OCI-LY1 (cell line): ENCODE measurements around the gene LCORL.

Experiments
- H2AFZ ChIP-seq: fragments of 200-600 bp; sonication (generic), shearing (Covaris generic); 2 replicates; pipeline ENCODE4 v1.6.0; 2014; ENCODE audit warnings: antibody characterized with exemption, mild to moderate bottlenecking, low read length
- H3F3A ChIP-seq: fragments of 200-600 bp; sonication (generic), shearing (Covaris generic); 2 replicates; pipeline ENCODE4 v1.6.0; 2014; ENCODE audit warnings: mild to moderate bottlenecking, antibody characterized with exemption, low read length, moderate library complexity; ENCODE audit not compliant: insufficient read depth
- H3K27ac ChIP-seq: fragments of 200-600 bp; sonication (generic); 2 replicates; pipeline ENCODE4 v1.5.1; 2014; ENCODE audit warnings: low read length, mixed run types, mild to moderate bottlenecking, low read depth; ENCODE audit not compliant: poor library complexity, severe bottlenecking
- H3K27me3 ChIP-seq: fragments of 200-600 bp; sonication (generic); 2 replicates; pipeline ENCODE4 v1.6.0; 2014; ENCODE audit warnings: antibody characterized with exemption, mild to moderate bottlenecking, low read length, moderate library complexity; ENCODE audit not compliant: insufficient read depth
- H3K36me3 ChIP-seq: fragments of 200-600 bp; sonication (generic); 2 replicates; pipeline ENCODE4 v1.6.1; 2014; ENCODE audit warnings: mild to moderate bottlenecking, antibody characterized with exemption, low read length, moderate library complexity, mixed read lengths; ENCODE audit not compliant: insufficient read depth
- H3K4me1 ChIP-seq: fragments of 200-600 bp; sonication (generic); 2 replicates; pipeline ENCODE4 v1.5.1; 2014; ENCODE audit warnings: mild to moderate bottlenecking, low read length, moderate library complexity; ENCODE audit not compliant: insufficient read depth, severe bottlenecking
- H3K4me2 ChIP-seq: fragments of 200-600 bp; sonication (generic), shearing (Covaris generic); 2 replicates; pipeline ENCODE4 v1.6.1; 2014; ENCODE audit warnings: low read length
- H3K4me3 ChIP-seq: fragments of 200-600 bp; sonication (generic); 2 replicates; pipeline ENCODE4 v1.5.1; 2014; ENCODE audit warnings: low read length, low read depth, mild to moderate bottlenecking, mixed read lengths; ENCODE audit not compliant: poor library complexity, severe bottlenecking
- H3K79me2 ChIP-seq: fragments of 200-600 bp; shearing (Covaris generic); 2 replicates; pipeline ENCODE4 v1.6.1; 2016; ENCODE audit warnings: mixed run types, low read length, mixed read lengths; ENCODE audit not compliant: insufficient read depth
- H3K9ac ChIP-seq: fragments of 200-600 bp; sonication (generic), shearing (Covaris generic); 2 replicates; pipeline ENCODE4 v1.6.1; 2014; ENCODE audit warnings: mild to moderate bottlenecking, low read length, mixed read lengths
- H3K9me2 ChIP-seq: fragments of 200-600 bp; sonication (generic), shearing (Covaris generic); 2 replicates; pipeline ENCODE4 v1.6.1; 2014; ENCODE audit warnings: low read depth, mild to moderate bottlenecking, low read length, mixed read lengths
- H3K9me3 ChIP-seq: fragments of 200-600 bp; shearing (Covaris generic); 2 replicates; pipeline ENCODE4 v1.6.1; 2014; ENCODE audit warnings: low read length, mixed read lengths
- H4K20me1 ChIP-seq: fragments of 200-600 bp; sonication (generic), shearing (Covaris generic); 2 replicates; pipeline ENCODE4 v1.6.0; 2016; ENCODE audit warnings: mild to moderate bottlenecking, low read length; ENCODE audit not compliant: insufficient read depth
- EZH2 ChIP-seq: fragments of 200-600 bp; sonication (generic), shearing (Covaris generic); IDR thresholded peaks from 2 replicates; pipeline ENCODE4 v1.8.0; 2017; ENCODE audit warnings: borderline replicate concordance, mixed run types, mild to moderate bottlenecking, antibody characterized with exemption, low read length, moderate library complexity, mixed read lengths
- TF ChIP-seq, protein P1 (sequence below): fragments of 200-600 bp; sonication (generic), shearing (Covaris generic); IDR thresholded peaks from 2 replicates; pipeline ENCODE4 v1.5.1; 2017; ENCODE audit warnings: mild to moderate bottlenecking, antibody characterized with exemption, low read length, moderate library complexity, mixed read lengths

LCORL gene

DNA sequence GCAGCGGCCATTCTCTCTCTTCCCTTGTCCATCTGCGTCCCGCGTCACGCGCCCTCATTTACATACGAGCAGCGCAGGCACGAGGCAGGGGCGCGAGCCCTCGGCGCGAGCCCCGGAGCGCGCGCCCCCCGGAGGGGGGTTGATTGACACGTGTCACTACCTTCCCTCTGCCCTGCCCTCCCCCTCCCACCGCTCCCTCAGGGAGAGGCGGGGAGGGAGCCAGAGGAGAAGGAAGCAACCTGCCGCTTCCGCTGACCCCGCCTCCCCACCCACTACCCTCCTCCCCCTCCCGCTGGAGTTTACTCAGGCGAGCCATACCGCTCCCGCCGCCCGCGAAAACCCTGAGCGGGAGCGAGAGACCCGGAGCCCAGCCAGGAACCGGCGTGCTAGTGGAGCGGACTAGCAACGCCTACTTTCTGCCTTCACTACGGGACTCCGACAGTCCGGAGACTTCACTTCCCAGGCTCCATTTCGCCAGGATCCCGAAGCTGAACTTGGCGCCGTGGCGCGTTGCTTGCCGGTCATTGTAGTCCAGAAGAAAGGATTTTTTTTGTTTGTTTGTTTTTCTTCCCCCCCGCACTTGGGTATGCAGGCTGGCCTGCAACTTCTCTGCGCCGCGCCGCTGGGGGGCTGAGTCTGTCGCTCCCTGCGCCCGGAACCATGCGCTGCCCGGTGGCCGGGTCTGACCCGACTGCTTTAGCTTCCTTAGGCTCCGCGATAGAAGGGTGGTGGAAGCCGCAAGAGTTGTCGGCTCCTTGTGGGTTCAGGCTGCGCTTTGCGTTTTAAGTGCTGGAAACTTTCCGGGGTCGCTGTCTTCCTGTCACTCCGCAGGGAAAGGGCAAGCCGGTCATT lies at the start of gene LCORL:
TSS of gene LCORL (minus strand) at position 36 of the 852 bp plus-strand sequence. CDS start at position 32, 4 bp downstream.
- Histone ChIP-seq H3K27ac (peak within 1 kb of the TSS; percentile 23), H2AFZ (peak within 1 kb of the TSS; percentile 23; the same call in 1 of the 2 replicates), H3K4me3 (peak within 1 kb of the TSS; percentile 91), H3K4me2 (peak within 1 kb of the TSS; percentile 90), H3K9ac (peak within 1 kb of the TSS; percentile 87), H3K4me1 (peaks cover 18% of the 10 kb centered on the region), H3K36me3 (no peaks in the 10 kb centered on the region), H3K9me3 (no peaks in the 10 kb centered on the region), H3K27me3 (no peaks in the 10 kb centered on the region), H4K20me1 (no peaks in the 10 kb centered on the region), H3K9me2 (no peaks in the 10 kb centered on the region), H3F3A (no peaks in the 10 kb centered on the region), H3K79me2 (peaks cover 36% of the 10 kb centered on the region)
- no peak for TF ChIP-seq EZH2
- TF ChIP-seq, protein P1, sequence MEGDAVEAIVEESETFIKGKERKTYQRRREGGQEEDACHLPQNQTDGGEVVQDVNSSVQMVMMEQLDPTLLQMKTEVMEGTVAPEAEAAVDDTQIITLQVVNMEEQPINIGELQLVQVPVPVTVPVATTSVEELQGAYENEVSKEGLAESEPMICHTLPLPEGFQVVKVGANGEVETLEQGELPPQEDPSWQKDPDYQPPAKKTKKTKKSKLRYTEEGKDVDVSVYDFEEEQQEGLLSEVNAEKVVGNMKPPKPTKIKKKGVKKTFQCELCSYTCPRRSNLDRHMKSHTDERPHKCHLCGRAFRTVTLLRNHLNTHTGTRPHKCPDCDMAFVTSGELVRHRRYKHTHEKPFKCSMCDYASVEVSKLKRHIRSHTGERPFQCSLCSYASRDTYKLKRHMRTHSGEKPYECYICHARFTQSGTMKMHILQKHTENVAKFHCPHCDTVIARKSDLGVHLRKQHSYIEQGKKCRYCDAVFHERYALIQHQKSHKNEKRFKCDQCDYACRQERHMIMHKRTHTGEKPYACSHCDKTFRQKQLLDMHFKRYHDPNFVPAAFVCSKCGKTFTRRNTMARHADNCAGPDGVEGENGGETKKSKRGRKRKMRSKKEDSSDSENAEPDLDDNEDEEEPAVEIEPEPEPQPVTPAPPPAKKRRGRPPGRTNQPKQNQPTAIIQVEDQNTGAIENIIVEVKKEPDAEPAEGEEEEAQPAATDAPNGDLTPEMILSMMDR: no peak

DNA sequence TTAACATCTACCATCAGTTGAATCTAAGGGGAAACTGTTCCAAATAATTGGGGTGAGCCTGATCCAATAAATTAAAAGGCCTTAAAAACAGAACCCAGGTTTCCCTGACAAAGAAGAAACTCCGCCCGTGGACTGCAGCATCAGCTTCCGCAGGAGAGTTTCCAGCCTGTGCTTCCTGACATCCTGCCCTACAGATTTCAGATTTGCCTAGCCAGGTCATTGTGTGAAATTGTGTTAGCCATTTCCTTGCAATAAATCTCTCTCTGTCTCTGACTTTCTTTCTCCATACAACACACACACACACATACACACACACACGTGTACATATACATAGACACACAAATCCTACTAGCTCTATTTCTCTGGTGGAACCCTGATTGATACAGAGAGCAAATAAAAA lies 48.3 kb upstream of the LCORL start:
- H3K9ac ChIP-seq: no peak overlapping the region
- no peaks in the 10 kb centered on the region for H3K79me2 ChIP-seq
- TF ChIP-seq, protein P1: no peak
- no peak for TF ChIP-seq EZH2
- no peaks in the 10 kb centered on the region for H4K20me1 ChIP-seq
- no peaks in the 10 kb centered on the region for H3K9me3 ChIP-seq
- no peaks in the 10 kb centered on the region for H3F3A ChIP-seq
- H3K27me3 ChIP-seq: no peaks in the 10 kb centered on the region
- no peaks in the 10 kb centered on the region for H3K4me1 ChIP-seq
- no peaks in the 10 kb centered on the region for H3K9me2 ChIP-seq
- no peak overlapping the region for H2AFZ ChIP-seq
- no peak overlapping the region for H3K27ac ChIP-seq
- H3K4me3 ChIP-seq: no peak overlapping the region
- H3K36me3 ChIP-seq: no peaks in the 10 kb centered on the region
- H3K4me2 ChIP-seq: no peak overlapping the region

DNA sequence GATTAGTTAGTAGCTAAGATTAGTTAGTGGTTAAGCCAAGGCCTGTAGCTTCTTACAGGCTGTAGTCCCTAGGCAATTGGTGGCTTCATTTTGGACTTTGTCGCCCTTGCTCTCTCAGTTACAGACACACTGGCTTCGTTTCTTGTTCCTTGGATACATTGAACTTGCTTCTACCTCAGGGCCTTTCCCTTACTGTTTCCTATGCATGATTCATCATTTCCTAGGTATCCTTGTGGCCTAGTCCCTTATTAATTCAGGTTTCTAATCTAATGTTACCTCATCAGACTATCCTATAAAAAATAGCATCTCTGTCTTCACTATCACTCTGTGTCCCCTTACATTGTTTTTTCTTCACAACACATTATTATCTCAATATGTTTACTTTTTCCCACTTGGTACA lies 45.5 kb upstream of the LCORL start:
- H3K27ac ChIP-seq: no peak overlapping the region
- H3K36me3 ChIP-seq: no peaks in the 10 kb centered on the region
- no peaks in the 10 kb centered on the region for H3F3A ChIP-seq
- no peaks in the 10 kb centered on the region for H3K9me3 ChIP-seq
- no peaks in the 10 kb centered on the region for H3K4me1 ChIP-seq
- no peak overlapping the region for H3K4me2 ChIP-seq
- H3K79me2 ChIP-seq: no peaks in the 10 kb centered on the region
- TF ChIP-seq, protein P1: no peak
- H3K9ac ChIP-seq: no peak overlapping the region
- no peaks in the 10 kb centered on the region for H3K27me3 ChIP-seq
- no peaks in the 10 kb centered on the region for H4K20me1 ChIP-seq
- H2AFZ ChIP-seq: no peak overlapping the region
- H3K9me2 ChIP-seq: no peaks in the 10 kb centered on the region
- H3K4me3 ChIP-seq: no peak overlapping the region
